ENCODE measurements around the gene C1QTNF6.

Gene C1QTNF6

GRCh38 chr22:37163575-37164504, 24.2 kb downstream of the C1QTNF6 start:
- DNase-seq (ENCODE audit: low read depth), result peak; percentile 96

GRCh38 chr22:37163096-37163489, 25.0 kb downstream of the C1QTNF6 start:
- no peak for DNase-seq (ENCODE audit: low read depth)
- no peak for TF ChIP-seq CTCF (IDR thresholded peaks at IDR 0.05; ENCODE audit: insufficient read depth, low read depth, low read length, missing control alignments)
- H3K4me3 ChIP-seq (ENCODE audit: low read depth, low read length), result peak overlapping the region; percentile 51

More at GRCh38 chr22:37163575-37164504, 24.2 kb downstream of the C1QTNF6 start:
- H3K4me3 ChIP-seq (ENCODE audit: low read depth, low read length), result peak overlapping the region; percentile 51
- no peak for TF ChIP-seq CTCF (IDR thresholded peaks at IDR 0.05; ENCODE audit: insufficient read depth, low read depth, low read length, missing control alignments)

- DNase-seq (ENCODE audit: low read depth), result peak; percentile 96
- peak; percentile 44 for TF ChIP-seq CTCF (IDR thresholded peaks at IDR 0.05; ENCODE audit: insufficient read depth, low read depth, low read length, missing control alignments)
- H3K4me3 ChIP-seq (ENCODE audit: low read depth, low read length), result peak overlapping the region; percentile 51
Observed at GRCh38 chr22:37162221-37163095, 25.6 kb downstream of the C1QTNF6 start.

- no peak overlapping the region for H3K4me3 ChIP-seq (ENCODE audit: low read depth, low read length)
- no peak for TF ChIP-seq CTCF (IDR thresholded peaks at IDR 0.05; ENCODE audit: insufficient read depth, low read depth, low read length, missing control alignments)
- DNase-seq (ENCODE audit: low read depth), result peak; percentile 85
Observed at GRCh38 chr22:37161443-37161842, 26.6 kb downstream of the C1QTNF6 start.

- no peak for TF ChIP-seq CTCF (IDR thresholded peaks at IDR 0.05; ENCODE audit: insufficient read depth, low read depth, low read length, missing control alignments)
- DNase-seq (ENCODE audit: low read depth), result no peak
- no peak overlapping the region for H3K4me3 ChIP-seq (ENCODE audit: low read depth, low read length)
Observed at GRCh38 chr22:37160027-37160426, 28.0 kb downstream of the C1QTNF6 start.

- no peak for DNase-seq (ENCODE audit: low read depth)
- TF ChIP-seq CTCF (IDR thresholded peaks at IDR 0.05; ENCODE audit: insufficient read depth, low read depth, low read length, missing control alignments), result no peak
- H3K4me3 ChIP-seq (ENCODE audit: low read depth, low read length), result no peak overlapping the region
Observed at GRCh38 chr22:37158963-37159290, 29.1 kb downstream of the C1QTNF6 start.

Data from GM12865 (cell line).